ENCODE results near the gene CENPL.

CENPL gene

DNA sequence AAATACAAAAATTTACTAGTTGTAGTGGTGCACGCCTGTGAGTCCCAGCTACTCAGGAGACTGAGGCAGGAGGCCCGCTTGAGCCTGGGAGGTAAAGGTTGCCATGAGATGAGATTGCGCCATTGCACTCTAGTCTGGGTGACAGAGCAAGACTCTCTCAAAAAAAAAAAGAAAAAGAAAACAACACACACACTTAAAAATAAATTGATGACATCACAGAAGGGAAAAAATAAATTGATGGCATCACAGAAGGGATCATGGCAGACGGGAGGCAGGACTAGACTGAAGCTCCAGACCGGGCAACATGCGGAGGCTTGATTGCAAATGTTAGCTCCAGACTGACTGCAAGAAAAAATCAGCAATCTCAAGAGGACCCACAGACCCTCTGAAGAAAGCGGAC, 66.6 kb downstream of the CENPL start:
- H3K4me1 ChIP-seq (ENCODE audit: insufficient read depth, low read length) = no peaks in the 10 kb centered on the region
- peaks cover 7% of the 10 kb centered on the region; the same call in 1 of the 2 replicates for H3K36me3 ChIP-seq (ENCODE audit: insufficient read depth, low read length)
- no peak overlapping the region for H3K9ac ChIP-seq (ENCODE audit: low read depth, low read length)
- peaks cover 3% of the 10 kb centered on the region; the same call in 1 of the 2 replicates for H3K9me3 ChIP-seq (ENCODE audit: control insufficient read depth, insufficient read depth, low read length)

DNA sequence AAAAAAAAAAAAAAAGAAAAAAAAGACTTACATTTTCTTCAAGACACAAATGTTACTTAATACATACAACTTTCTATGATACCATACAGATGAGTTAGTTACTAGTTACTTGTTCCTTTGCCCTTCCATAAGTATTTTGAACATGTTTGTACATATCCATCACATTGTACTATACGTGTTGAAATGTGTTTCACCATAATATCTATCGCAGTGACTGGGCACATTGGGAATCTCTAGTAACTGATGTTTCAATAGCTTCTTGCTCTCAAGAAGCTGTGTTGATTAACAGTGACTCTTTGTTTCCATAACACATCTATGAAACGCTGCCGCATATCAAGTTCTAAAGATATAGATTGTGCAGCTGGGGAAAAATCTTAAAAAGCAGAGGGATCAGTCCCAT, 67.0 kb downstream of the CENPL start:
- peaks cover 3% of the 10 kb centered on the region; the same call in 1 of the 2 replicates for H3K9me3 ChIP-seq (ENCODE audit: control insufficient read depth, insufficient read depth, low read length)
- H3K9ac ChIP-seq (ENCODE audit: low read depth, low read length) = no peak overlapping the region
- peaks cover 7% of the 10 kb centered on the region; the same call in 1 of the 2 replicates for H3K36me3 ChIP-seq (ENCODE audit: insufficient read depth, low read length)
- no peaks in the 10 kb centered on the region for H3K4me1 ChIP-seq (ENCODE audit: insufficient read depth, low read length)

DNA sequence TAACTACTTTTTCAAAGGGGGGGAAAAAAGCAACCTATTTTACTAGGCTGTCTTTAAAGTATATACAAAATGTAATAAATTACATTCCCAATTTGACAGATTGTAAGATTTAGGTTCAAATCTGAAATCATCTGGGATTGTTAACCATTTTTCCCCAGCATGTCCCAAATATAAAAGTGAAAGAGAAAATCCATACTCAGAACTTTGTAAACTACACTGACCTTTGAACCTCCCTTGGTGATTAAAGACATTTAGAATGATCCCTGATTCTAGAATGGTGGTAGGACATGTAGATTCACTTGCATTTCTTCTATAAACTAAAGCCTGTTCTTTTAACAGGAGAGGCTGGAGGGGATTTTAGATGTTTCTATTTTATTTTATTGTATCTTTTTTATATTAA, 70.9 kb downstream of the CENPL start:
- peaks cover 7% of the 10 kb centered on the region; the same call in 1 of the 2 replicates for H3K36me3 ChIP-seq (ENCODE audit: insufficient read depth, low read length)
- H3K9me3 ChIP-seq (ENCODE audit: control insufficient read depth, insufficient read depth, low read length) = no peaks in the 10 kb centered on the region
- H3K4me1 ChIP-seq (ENCODE audit: insufficient read depth, low read length) = no peaks in the 10 kb centered on the region
- no peak overlapping the region for H3K9ac ChIP-seq (ENCODE audit: low read depth, low read length)

All from ES-I3 (cell line).